HepG2 (cell line): ENCODE results near the gene MEIOB. TPM values are rescaled to one million over a fixed set of nuclear protein-coding genes. Genes with fewer than 3 reads are reported as not detected.

Source experiments
- BCL6 ChIP-seq: IDR thresholded peaks from 2 replicates; pipeline ENCODE4 v1.6.1; 2016; ENCODE audit warnings: missing genetic modification reagents, missing compliant biosample characterization
- CHCHD3 ChIP-seq: sonication (generic); formaldehyde crosslinking; IDR thresholded peaks from 2 replicates; pipeline ENCODE4 v1.8.0; 2022; ENCODE audit warnings: mild to moderate bottlenecking, missing genetic modification reagents, moderate library complexity
- DRAP1 ChIP-seq: IDR thresholded peaks from 2 replicates; pipeline ENCODE4 v1.6.1; 2016; ENCODE audit warnings: missing genetic modification reagents, missing compliant biosample characterization
- FOXA3 ChIP-seq: IDR thresholded peaks from 2 replicates; pipeline ENCODE4 v1.6.1; 2016; ENCODE audit warnings: missing genetic modification reagents, missing compliant biosample characterization
- GATAD1 ChIP-seq: IDR thresholded peaks from 2 replicates; pipeline ENCODE4 v1.6.1; 2016; ENCODE audit warnings: missing genetic modification reagents, missing compliant biosample characterization
- HMG20A ChIP-seq: IDR thresholded peaks from 2 replicates; pipeline ENCODE4 v1.6.1; 2016; ENCODE audit warnings: borderline replicate concordance
- HNF1A ChIP-seq, 2 experiments: sonication (generic) in 1 of 2; formaldehyde crosslinking in 1 of 2; IDR thresholded peaks; 2 replicates each; pipeline versions ENCODE4 v1.4.0 to v1.6.1; 2016 to 2020; ENCODE audit warnings: borderline replicate concordance in 1 of 2, low read depth in 1 of 2, mild to moderate bottlenecking in 1 of 2, missing genetic modification reagents in 1 of 2
- IRF1 ChIP-seq: sonication (generic); formaldehyde crosslinking; IDR thresholded peaks from 2 replicates; pipeline ENCODE4 v1.4.0; 2020; ENCODE audit warnings: low read depth, mild to moderate bottlenecking, missing genetic modification reagents
- MBNL3 ChIP-seq: fragments of 250-450 bp; sonication (Bioruptor Pico); conservative IDR thresholded peaks from 2 replicates; pipeline ENCODE4 v1.8.0; 2022; ENCODE audit warnings: mild to moderate bottlenecking, inconsistent platforms
- MEF2D ChIP-seq: sonication (generic); formaldehyde crosslinking; IDR thresholded peaks from 2 replicates; pipeline ENCODE4 v1.5.1; 2020; ENCODE audit warnings: mild to moderate bottlenecking, missing genetic modification reagents
- NFKBIZ ChIP-seq: IDR thresholded peaks from 2 replicates; pipeline ENCODE4 v1.6.1; 2018; ENCODE audit warnings: missing genetic modification reagents, missing compliant biosample characterization
- RXRB ChIP-seq: IDR thresholded peaks from 2 replicates; pipeline ENCODE4 v1.6.1; 2016; ENCODE audit warnings: borderline replicate concordance, missing genetic modification reagents, missing compliant biosample characterization
- SMYD3 ChIP-seq: sonication (generic); formaldehyde crosslinking; IDR thresholded peaks from 2 replicates; pipeline ENCODE4 v1.8.1; 2023; ENCODE audit warnings: mild to moderate bottlenecking, missing genetic modification reagents
- SRSF4 ChIP-seq: fragments of 200-400 bp; formaldehyde crosslinking; IDR thresholded peaks from one replicate; pipeline ENCODE4 v1.6.1; 2018; ENCODE audit warnings: mild to moderate bottlenecking, low read depth, low read length, moderate library complexity; ENCODE audit not compliant: poor library complexity, severe bottlenecking
- TBX2 ChIP-seq: sonication (generic); formaldehyde crosslinking; IDR thresholded peaks from 2 replicates; pipeline ENCODE4 v1.5.0; 2020; ENCODE audit warnings: missing genetic modification reagents, mild to moderate bottlenecking, borderline replicate concordance
- XRCC5 ChIP-seq: fragments of 200-400 bp; formaldehyde crosslinking; optimal IDR thresholded peaks from 2 replicates; pipeline ENCODE3; 2017; ENCODE audit warnings: mild to moderate bottlenecking, low read length
- YEATS2 ChIP-seq: sonication (generic); formaldehyde crosslinking; IDR thresholded peaks from 2 replicates; pipeline ENCODE4 v1.4.0; 2020; ENCODE audit warnings: missing genetic modification reagents, borderline replicate concordance
- ZFP90 ChIP-seq: sonication (generic); formaldehyde crosslinking; IDR thresholded peaks from 2 replicates; pipeline ENCODE4 v1.8.0; 2022; ENCODE audit warnings: missing genetic modification reagents, mild to moderate bottlenecking, inconsistent platforms, borderline replicate concordance
- ZNF18 ChIP-seq: sonication (generic); formaldehyde crosslinking; IDR thresholded peaks from 2 replicates; pipeline ENCODE4 v1.8.0; 2022; ENCODE audit warnings: mild to moderate bottlenecking, missing genetic modification reagents; ENCODE audit not compliant: insufficient replicate concordance
- ZNF263 ChIP-seq: sonication (generic); formaldehyde crosslinking; IDR thresholded peaks from 2 replicates; pipeline ENCODE4 v1.4.0; 2020; ENCODE audit warnings: missing genetic modification reagents
- ZNF432 ChIP-seq: sonication (generic); formaldehyde crosslinking; IDR thresholded peaks from 2 replicates; pipeline ENCODE4 v1.5.0; 2020; ENCODE audit warnings: missing genetic modification reagents, mild to moderate bottlenecking, borderline replicate concordance
- ZNF775 ChIP-seq: sonication (generic); formaldehyde crosslinking; IDR thresholded peaks from 2 replicates; pipeline ENCODE4 v1.4.0; 2020; ENCODE audit warnings: missing genetic modification reagents, mild to moderate bottlenecking, moderate library complexity, borderline replicate concordance
- polyA plus RNA-seq, 8 experiments: library from polyadenylated mRNA; depleted of rRNA in 3 of 8; stranded (reverse) in 7 of 8; unstranded in 1 of 8; fragments of >200 nt; fragmentation: Illumina TruSeq in 4 of 8; extraction: Trizol in 4 of 8; gene quantifications; 2 replicates each; pipeline versions ENCODE4 v1.2.1 to v1.2.3, GENCODE V29; 2011 to 2016; ENCODE audit warnings: low read depth in 4 of 8, missing spikeins in 1 of 8, mixed read lengths in 1 of 8; ENCODE audit not compliant: insufficient read depth in 1 of 8
- total RNA-seq, 5 experiments: library from RNA; depleted of rRNA; stranded (reverse); fragments of >200 nt; fragmentation: Illumina TruSeq; extraction: Trizol; gene quantifications; 2 replicates each; pipeline ENCODE4 v1.2.3, GENCODE V29; 2016; ENCODE audit warnings: low read depth in 1 of 5

The MEIOB gene
- total and polyA plus RNA-seq, 2 of the 13 experiments (the other 11 are each of a cell fraction or from before 2014, with no cell fraction given): 0.17 TPM; not detected in 1

- TF ChIP-seq HNF1A (IDR thresholded peaks at IDR 0.05; ENCODE audit: low read depth): no peak
- peak; percentile 59; the same call in 1 of the 2 replicates for TF ChIP-seq HNF1A (CRISPR knock-in tag; IDR thresholded peaks at IDR 0.05; ENCODE audit: borderline replicate concordance)
- peak; percentile 55 for TF ChIP-seq GATAD1
- no peak for TF ChIP-seq SRSF4
- no peak for TF ChIP-seq NFKBIZ (CRISPR knock-in tag)
- TF ChIP-seq ZNF775 (CRISPR knock-in tag): no peak
- TF ChIP-seq YEATS2 (CRISPR knock-in tag): peak; percentile 42; the same call in 1 of the 2 replicates
- TF ChIP-seq RXRB (CRISPR knock-in tag): peak; percentile 89
- TF ChIP-seq CHCHD3: no peak
- TF ChIP-seq DRAP1: peak; percentile 42; the same call in 1 of the 2 replicates
- peak; percentile 88 for TF ChIP-seq FOXA3 (CRISPR knock-in tag)
- no peak for TF ChIP-seq IRF1 (CRISPR knock-in tag)
- TF ChIP-seq HMG20A: peak; percentile 62; the same call in 1 of the 2 replicates
- peak; percentile 100 for TF ChIP-seq ZNF432
- peak; percentile 57; the same call in 1 of the 2 replicates for TF ChIP-seq ZNF263 (CRISPR knock-in tag)
- no peak for TF ChIP-seq SMYD3
- TF ChIP-seq ZFP90 (CRISPR knock-in tag): 0 out of 2 replicates have a peak, but pooled peaks have one; percentile 58
- no peak for TF ChIP-seq MBNL3 (CRISPR knock-in tag)
- no peak for TF ChIP-seq ZNF18 (CRISPR knock-in tag)
- TF ChIP-seq BCL6: peak; percentile 60; the same call in 1 of the 2 replicates
- peak; percentile 83; the same call in 1 of the 2 replicates for TF ChIP-seq MEF2D
- TF ChIP-seq XRCC5: peak; percentile 63
- peak; percentile 69; the same call in 1 of the 2 replicates for TF ChIP-seq TBX2 (CRISPR knock-in tag)
Measured at GRCh38 chr16:1832838-1833454, 39.0 kb downstream of the MEIOB start (continued).
